SK-N-MC (cell line): ENCODE data around the gene CFAP20.

ENCODE experiments used
- EZH2 ChIP-seq: fragments of 200-600 bp; sonication (generic); IDR thresholded peaks from one replicate; pipeline ENCODE4 v1.6.1; 2017; ENCODE audit warnings: antibody characterized with exemption
- FOXP2 ChIP-seq: optimal IDR thresholded peaks from 2 replicates; pipeline ENCODE3; 2011; ENCODE audit warnings: mild to moderate bottlenecking, moderate library complexity; ENCODE audit not compliant: insufficient read depth; ENCODE audit errors: extremely low read length, control extremely low read depth
- POLR2AphosphoS5 ChIP-seq: IDR thresholded peaks from 2 replicates; pipeline ENCODE4 v1.6.1; 2012; ENCODE audit warnings: mild to moderate bottlenecking, low read depth, low read length, borderline replicate concordance

- no peak for TF ChIP-seq POLR2AphosphoS5
- TF ChIP-seq EZH2, result no peak
- no peak for TF ChIP-seq FOXP2
These were observed 34.2 kb downstream of the CFAP20 start for GRCh38 chr16:58094791-58095574.
